Stimulated activated CD8-positive, alpha-beta memory T cell treated with anti-CD3 and anti-CD28 coated beads, Interleukin-2, amount 100 ng/mL, for 1 hour (primary cell): Measurements from ENCODE around the gene BCAP29.

ENCODE experiments used
- DNase-seq, 2 donors: peaks; one replicate each; pipeline ENCODE4 v3.0.0-alpha.2; 2020; ENCODE audit warnings: low read depth in 2 of 2

BCAP29 gene

DNA sequence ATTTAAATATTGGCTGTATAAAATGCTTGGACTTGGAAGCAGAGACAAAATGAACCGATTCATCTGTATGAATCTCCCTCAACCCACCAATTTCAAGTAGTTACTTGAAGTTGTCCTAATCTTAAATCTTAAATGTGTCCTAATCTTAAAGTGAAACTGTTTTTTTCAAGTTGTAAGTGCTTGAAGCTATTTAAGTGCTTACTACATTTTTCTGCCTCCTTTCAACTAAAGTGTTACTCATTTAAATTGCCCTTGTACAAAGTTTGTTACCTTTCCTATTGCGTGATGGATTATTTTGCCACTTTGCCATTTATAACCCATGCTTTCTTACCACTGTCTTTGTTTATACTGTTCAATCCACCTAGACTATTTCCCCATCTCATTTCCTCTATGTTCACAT lies 2.8 kb downstream of the BCAP29 start:
- no peak for DNase-seq

DNA sequence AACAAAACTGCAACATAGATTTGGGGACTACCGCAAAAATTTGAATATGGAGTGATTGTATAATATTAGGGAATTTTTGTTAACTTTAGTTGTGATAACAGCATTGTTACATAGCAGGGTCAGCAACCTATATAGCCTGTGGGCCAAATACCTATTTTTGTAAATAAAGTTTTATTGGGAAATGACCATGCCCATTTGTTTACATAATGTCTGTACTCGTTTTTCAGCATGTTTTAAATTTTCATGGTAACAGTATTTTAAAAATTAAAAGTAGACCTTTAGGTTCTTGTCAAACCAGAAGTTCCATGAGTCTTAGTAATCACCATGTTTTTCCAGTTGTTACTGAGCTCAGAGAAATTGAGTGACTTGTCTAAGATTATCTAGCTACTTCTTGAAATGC lies 4.7 kb downstream of the BCAP29 start:
- DNase-seq: no peak

DNA sequence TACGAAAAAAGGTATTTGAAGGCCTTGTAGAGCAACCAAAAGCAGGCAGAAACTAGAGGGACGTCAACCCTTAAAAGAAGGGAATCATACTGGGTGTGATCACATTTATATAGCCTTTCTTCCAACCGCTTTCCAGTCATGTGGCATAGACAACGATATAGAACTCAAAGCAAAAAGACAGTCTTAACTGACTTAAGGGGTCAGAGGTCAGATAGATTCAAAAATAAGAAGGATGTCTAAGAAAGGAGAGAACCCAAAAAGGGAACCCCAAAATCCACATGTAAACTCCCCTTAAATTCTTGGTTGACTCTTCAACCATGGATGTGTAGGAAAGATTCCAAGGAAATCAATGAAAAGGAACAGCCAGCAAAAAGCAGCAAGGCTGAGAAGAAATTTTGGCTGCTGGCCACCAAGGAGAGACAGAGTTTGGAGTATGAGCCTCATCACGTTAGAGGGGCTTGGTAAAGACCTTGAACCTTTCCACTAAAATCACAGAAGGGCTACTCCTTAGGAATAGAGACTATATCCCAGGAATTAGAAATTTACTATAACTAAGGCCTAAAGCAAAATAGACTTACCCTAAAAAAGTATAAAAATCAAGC lies 8.6 kb downstream of the BCAP29 start:
- DNase-seq: no peak

DNA sequence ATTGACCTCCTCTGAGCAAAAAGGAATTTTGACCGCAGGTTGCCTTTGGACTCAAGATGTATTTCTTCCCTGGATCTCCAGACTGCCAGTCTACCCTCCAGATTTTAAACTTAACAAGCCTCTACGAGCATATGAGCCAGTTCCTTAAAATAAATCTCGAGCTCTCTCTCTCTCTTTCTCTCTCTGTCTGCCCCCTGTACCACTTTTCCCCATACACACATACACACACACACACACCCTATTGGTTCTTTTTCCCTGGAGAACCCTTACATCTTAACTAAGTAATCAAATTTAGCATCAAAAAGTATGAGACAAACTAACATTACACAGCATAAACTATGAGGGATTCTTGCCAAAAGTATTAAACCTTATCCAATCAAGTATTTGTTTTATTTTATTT lies 11.4 kb downstream of the BCAP29 start:
- DNase-seq: no peak

DNA sequence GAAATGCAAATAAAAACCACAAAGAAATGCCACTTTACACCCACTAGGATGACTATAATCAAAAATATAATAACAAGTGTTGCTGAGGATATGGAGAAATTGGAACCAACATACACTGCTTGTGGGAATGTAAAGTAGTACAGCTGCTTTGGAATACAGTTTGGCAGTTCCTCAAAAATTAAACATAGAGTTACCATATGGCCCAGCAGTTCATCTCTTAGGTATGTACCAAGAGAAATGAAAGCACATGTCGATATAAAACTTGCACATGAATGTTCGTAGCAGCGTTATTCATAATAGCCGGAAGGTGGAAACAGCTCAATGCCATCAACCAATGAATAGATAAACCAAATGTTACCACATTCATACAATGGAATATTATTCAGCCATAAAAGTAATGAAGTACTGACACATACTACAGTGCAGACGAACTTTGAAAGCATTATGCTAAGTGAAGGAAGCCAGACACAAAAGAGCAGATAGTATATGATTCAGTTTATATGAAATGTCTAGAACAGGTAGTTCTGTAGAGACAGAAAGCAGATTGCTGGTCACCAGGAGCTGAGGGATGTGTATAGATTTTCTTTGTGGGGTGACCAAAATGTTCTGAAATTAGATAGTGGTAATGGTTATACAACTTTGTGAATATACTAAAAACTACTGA lies 12.4 kb downstream of the BCAP29 start:
- no peak for DNase-seq

DNA sequence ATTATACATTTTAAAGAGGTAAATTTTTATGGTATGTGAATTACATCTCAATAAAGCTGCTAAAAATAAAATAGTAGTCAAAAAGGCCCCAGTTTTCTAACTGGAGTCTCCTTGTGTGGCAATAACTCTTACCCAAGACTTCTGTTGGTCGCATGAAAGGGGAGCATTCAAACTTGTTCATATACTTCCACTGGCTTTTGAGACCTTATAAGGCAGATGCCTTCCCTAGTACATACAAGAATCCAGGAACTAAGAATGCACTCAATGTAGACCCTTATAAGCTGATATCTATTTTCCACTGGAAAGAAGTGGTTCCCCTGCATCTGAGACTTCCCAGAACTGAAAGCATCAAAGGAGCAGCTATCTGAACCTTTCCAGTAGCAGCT lies 13.0 kb downstream of the BCAP29 start:
- no peak for DNase-seq

DNA sequence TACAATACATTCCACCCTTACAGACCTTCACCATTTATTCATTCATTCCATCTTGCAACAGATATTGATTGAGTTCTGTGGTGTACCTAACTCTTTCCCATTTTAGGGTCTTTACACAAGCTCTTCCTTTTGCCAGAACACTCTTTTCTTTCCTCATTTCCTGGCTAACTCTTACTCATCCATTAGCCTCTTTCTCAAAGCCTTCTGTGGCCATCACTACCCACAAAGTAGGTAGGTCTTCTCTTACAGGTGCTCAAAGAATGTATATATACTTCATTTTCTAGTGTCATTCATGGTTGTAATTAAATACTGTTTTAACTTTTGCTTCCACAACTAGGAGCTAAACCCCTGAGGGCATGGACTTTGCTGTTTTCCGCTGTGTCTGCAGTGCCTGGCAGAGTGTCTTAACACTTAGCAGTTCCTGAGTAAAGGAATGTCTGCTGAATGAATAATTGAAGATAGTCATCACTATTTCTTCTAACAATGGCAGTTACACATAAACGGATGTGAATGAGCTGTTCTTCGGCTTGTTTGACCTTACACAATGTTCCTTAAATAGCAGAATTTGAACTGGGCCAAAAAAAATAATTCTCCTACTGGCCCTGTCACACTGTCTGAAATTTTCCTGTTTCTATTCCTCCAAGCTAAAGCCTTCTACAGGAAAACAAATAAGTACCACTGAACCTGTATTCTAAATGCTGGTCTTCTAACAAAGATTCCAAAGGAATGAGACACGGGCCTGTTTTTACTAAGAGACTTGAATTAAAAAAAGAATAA lies 15.1 kb downstream of the BCAP29 start:
- no peak for DNase-seq

DNA sequence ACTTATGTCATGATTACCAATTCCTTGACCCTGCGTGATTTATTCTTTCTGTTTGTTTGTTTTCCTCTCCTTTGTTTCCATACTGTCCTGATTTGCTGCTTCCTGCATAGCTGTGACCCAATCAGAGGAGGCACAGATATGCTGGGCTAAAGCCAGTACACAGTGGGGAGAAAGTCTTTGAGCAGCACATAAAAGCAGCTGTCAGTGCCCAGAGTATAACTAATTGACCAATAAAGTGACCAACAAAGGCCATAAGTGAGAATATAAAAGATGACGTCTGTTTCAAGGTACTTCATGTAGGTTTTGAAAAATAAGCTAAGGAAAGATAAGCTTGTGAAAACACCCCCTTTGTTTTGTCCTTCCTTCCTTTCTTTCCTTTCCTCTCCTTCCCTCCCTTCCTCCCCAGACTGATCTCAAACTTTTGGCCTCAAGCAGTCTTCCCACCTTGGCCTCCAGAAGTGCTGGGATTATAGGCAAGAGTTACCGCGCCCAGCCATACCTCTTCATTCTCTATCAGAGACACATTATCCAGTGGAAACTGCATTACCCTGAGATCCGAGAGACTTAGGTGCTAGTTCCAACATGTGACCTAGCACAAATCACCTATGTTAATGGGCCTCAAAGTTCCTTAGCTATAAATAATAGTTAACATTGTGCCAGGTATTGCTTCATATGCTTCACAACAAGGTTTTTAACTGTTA lies 17.0 kb downstream of the BCAP29 start:
- DNase-seq: no peak

DNA sequence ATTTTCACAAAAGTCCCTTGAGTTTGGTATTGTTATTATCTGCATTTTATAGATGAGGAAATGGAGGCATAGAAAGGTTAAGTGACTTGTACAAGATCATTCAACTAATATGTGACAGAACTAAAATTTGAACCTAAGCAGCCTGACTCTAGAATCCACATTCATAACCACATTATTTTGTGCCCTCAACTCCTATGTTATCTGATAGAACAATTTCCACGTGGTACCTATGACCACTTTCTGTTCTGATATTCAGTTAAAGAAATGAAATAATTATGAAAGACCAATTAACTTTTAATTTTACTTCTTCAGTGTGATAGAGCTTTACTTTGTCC lies 17.5 kb downstream of the BCAP29 start:
- no peak for DNase-seq

DNA sequence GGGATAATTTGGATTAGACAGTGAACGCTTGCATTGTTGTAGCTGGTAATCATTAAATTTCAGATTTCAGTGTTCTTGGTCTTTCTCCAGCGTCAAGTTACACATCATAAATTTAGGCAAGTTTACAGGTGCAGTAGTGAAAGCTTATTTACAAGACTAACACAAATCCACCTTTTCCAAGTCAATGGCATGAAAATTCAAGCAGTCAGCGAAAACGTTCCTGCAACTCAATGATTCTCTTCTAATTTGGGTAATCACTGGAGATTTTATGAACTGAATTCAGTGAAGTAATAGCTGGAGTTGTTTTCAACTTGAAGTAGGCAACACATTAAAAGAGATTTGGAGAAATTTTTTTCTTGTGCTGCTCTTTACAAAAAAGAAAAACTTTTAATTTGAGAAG lies 17.9 kb downstream of the BCAP29 start:
- no peak for DNase-seq

DNA sequence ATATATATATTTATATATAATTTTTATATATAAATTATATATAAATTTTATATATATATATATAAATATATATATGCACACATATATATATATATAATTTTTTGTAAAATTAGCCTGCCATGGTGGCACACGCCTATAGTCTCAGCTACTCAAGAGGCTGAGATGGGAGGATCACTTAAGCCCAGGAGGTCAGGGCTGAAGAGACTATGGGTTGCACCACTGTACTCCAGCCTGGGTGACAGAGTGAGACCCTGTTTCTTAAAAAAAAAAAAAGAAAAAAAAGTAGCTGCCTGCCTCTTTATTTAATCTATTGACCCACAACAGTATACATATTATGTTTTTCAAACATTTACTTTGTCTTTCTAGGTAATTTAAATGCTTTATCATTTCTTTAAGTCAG lies 19.2 kb downstream of the BCAP29 start:
- no peak for DNase-seq

DNA sequence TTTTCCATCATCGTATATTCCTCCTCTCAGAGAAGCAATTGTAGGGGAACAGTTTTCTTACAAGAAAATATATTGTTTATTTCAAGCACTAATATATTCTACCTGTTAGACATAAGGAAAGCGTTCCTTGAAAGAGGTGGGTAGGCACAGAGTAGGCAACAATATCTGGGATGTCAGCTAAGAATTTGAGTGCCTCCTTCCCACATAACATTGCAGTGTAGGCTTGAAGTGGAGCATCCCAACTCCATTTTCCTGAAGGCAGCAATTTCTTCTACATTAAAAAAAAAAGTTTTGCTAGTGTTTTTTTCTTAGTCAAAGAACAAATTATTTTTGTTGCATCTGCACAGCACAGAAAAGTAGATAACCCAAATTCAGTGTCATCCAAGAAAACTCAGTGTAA lies 20.8 kb downstream of the BCAP29 start:
- DNase-seq: no peak

DNA sequence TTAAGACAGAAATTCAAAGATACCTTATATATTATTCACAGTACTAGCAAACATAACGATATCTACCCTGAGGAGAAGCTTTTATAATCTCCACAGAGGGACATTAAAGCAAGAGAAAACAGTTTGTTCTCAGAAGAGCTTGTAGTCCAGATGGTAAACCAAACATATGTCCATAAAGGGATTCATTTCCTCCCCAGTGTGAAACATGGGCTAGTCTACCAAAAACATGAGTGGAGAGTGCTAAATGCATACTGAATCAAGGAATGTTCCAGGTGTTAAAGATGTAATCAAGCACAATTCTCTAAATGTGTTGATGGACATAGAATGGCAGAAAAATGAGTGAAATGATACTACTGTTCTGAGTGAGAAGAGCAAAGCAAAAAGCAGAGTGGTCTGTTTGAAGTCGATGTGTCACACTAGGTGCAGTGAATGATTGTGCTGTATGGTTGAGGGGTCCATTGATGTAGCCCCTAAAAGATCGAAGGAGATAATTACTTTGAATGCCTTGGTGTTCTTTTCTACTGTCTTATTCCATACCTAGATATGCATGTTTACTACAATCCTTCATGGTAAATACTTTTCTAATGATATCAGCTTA lies 25.3 kb downstream of the BCAP29 start:
- no peak for DNase-seq

DNA sequence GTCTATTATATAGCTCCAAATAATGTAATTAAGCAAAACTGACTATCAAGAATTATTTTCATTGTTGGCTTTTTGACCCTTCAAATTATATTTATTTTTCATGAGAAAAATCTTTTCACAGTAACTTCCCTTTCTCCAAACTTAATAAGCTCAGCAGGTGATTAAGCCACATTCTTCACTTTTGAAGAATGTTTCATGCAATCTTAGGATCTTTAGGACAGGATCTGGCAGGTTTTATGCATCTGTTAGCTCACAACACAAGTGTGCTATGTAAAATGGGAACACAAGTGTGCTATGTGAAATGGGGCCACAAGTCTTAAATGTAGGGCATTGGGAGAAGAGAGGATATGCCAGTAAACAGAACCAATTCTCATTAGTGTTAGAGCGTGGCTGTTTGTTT lies 26.3 kb downstream of the BCAP29 start:
- no peak for DNase-seq

DNA sequence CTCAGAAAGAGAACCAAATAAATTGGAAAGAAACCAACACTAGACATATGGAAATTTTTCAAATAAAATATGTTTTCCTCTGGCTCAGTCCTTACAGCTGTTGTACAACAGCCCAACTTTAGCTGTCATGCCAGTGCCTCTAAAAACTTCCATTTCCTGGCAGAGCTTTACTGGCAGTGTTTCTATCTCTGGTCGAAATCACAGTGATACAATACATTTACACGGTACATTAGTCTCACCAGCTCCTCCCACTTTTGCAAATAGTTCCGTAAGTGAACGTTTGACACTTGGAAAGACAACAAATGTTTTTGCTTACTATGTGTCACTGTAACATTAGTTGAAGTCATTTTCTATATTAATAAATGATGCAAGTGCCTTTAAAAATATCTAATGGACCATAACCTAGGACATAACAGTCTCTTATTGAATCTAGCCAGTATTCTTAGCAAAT lies 29.8 kb downstream of the BCAP29 start:
- DNase-seq: no peak

DNA sequence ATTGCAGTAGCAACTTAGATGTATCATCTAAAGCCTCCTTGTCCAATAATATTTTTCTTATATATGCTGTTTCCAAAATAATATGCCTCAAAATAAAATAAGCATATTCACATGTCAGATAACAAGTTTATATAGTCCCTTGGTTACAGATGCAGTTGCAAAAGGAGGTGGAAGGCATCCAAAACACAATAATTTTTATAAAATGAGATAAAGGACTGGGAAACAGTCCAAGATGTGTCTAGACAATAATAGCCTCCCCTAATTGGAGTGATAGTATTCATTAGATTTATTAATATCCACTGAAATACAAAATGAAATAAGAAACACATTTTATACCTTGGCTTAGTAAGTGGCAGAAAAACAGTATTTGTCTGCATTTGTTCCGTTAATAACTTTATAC lies 30.3 kb downstream of the BCAP29 start:
- no peak for DNase-seq

DNA sequence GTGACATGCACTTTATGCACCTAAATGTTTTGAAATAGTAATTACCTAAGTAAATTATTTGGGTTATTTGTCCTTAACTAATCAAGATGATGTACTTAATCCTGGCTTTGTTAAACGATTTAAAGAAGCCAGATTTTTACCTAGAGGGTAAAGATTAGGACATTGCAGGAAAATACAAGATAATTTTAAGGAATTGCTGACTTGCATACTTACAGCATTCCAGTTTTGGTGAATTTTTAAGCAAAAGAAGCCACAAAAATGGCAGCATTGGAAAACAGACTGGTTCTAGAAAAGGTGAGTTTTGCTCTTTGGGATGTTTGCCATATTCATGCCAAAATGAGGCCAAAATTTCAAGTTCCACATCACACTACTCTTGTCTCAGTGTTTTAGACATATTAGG lies 33.4 kb downstream of the BCAP29 start:
- DNase-seq: no peak

DNA sequence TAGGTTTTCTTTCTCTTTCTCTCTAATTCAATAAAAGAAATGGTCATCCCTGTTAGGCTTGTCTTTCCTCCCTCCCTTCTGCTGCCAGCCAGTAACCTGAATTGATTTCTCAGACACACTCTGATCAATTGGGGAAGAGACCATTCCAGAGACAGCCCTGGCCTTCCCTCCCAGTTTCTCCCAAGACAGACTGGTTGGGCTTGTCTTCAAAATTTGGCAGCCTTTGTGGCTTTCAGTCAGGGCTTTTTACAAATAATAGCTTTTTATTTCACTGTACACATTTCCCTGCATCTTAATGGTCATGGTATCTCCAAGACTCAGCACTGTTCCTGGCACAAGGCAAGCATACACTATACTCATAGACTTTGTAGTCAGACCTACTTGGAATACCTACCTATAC lies 33.9 kb downstream of the BCAP29 start:
- no peak for DNase-seq

DNA sequence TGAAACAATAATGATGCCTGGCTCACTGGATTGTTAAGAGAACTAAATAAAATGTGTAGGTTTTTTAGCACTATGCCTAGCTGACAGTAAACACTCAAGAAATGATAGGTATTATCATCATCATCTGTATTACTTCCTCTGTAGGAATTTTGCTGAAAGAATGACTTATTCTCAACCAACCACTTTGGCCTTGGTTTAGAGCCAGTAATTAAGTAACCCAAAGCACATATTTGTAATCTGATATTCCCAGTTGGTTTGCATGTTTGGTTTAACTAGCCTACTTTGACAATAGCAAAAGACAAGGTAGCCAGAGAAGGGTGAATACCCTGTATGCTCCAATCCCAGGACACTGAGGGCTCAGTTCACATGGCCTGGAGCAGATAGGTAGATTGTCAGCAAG lies 34.4 kb downstream of the BCAP29 start:
- DNase-seq: no peak

DNA sequence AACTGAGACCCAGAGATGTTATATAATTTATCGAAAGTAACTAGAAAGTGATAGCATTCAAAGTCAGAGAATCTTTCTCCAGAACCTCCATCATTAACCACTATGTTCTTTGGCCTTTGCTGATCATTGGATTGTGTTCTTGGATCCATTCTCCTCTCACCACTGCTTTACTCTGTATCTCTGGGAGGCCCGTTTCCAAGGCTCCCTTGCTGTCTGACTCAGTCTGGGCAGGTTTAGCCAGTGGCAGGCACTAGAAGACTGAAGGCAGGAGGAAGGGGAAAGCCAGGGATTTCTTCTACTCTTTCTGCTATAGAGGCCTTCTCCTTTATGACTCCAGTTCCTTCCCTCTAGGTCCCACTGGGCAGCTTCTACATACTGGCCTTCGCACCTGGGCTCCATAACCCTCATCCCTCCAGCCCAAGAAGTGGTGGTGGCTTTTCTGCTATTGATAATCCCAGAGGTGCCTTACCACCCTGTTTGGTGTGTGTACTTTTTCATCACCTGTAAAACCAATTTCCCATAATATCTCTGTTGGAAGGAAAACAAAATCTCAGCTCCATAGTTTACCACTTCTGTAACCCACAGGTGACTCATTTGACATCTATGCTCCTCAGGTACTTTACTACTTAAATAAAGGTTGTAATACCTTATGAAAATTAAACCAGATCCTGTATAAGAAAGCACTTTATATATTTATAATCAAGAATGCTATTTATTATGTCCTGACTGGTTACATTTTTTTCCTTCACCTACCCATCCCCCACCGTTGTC lies 36.0 kb downstream of the BCAP29 start:
- DNase-seq: no peak

DNA sequence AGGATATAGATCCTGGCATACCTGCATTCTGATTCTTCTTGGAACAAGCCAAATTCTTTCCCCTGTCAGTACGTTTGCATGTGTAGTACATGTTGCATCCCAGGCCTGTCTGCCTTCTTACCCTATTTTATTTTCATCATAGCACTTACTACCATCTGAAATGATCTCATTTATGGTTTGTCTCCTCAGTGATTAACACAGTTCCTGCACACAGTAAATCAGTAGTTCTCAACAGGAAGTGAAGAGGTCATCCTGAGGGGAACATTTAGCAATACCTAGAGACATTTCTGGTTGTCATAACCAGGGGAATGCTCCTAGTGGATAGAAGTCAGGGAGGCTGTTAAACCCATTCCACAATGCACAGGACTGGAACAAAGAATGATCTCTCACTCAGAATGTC lies 42.4 kb downstream of the BCAP29 start:
- no peak for DNase-seq

DNA sequence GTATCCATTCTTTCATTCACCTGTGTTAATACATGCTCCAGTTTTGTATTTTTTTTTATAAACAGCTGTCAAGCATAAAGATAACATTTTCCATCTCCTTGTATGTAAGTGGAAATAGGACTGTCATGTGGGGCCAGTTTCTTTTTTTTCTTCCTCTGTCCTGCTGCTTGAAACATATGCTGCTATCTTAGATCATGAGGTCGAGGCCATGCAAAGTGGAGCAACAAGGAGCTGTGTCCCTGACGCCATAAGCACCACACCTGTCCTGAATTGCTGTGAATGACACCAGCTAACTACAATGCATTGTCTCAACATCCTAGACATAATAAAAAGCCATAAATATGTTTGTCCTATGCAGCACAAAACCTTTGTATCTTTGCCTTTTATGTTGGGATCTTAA lies 42.8 kb downstream of the BCAP29 start:
- DNase-seq: no peak
